Common myeloid progenitor, CD34-positive (primary cell): ENCODE results near the gene LYST.

ENCODE experiments used
- CTCF ChIA-PET: fragments of 350-600 bp; sonication (Branson Sonifier 250); formaldehyde crosslinking; loops from one replicate; lab custom pipeline; 2021; ENCODE audit warnings: antibody characterized with exemption; lab: Charles Lee
- POLR2A ChIA-PET: fragments of 350-600 bp; sonication (Branson Sonifier 250); formaldehyde crosslinking; loops from one replicate; lab custom pipeline; 2021; ENCODE audit warnings: antibody characterized with exemption; lab: Charles Lee
- DNase-seq, 3 donors: peaks; one replicate each; pipeline versions ENCODE4 v3.0.0 to v3.0.0-alpha.2; 2013
- H3K27ac ChIP-seq, 2 experiments: 1 replicate in 1 of 2; 2 replicates in 1 of 2; pipeline ENCODE4 v1.7.0; 2013; ENCODE audit warnings: inconsistent platforms in 2 of 2, low read length in 2 of 2, mild to moderate bottlenecking in 2 of 2, low read depth in 1 of 2, moderate library complexity in 1 of 2; ENCODE audit not compliant: severe bottlenecking in 2 of 2, insufficient read depth in 1 of 2, poor library complexity in 1 of 2
- H3K27me3 ChIP-seq, 5 experiments: replicated peaks in 2 of 5; 1 replicate in 3 of 5; 2 replicates in 2 of 5; pipeline versions ENCODE4 v1.6.1 to v1.7.0; 2013; ENCODE audit warnings: low read length in 4 of 5, mild to moderate bottlenecking in 2 of 5, moderate library complexity in 2 of 5, inconsistent platforms in 1 of 5; ENCODE audit not compliant: insufficient read depth in 5 of 5, control insufficient read depth in 4 of 5
- H3K36me3 ChIP-seq, 4 experiments: 1 replicate in 2 of 4; 2 replicates in 2 of 4; pipeline versions ENCODE4 v1.6.1 to v1.7.0; 2013; ENCODE audit warnings: low read length in 3 of 4, control low read depth in 1 of 4, mild to moderate bottlenecking in 1 of 4; ENCODE audit not compliant: control insufficient read depth in 4 of 4, insufficient read depth in 4 of 4
- H3K4me1 ChIP-seq, 4 experiments: 1 replicate in 3 of 4; 2 replicates in 1 of 4; pipeline versions ENCODE4 v1.6.1 to v1.7.1; 2013; ENCODE audit warnings: low read length in 3 of 4, mild to moderate bottlenecking in 3 of 4, control low read depth in 1 of 4, inconsistent platforms in 1 of 4, moderate library complexity in 1 of 4; ENCODE audit not compliant: control insufficient read depth in 4 of 4, insufficient read depth in 4 of 4; ENCODE audit errors: control extremely low read depth in 1 of 4
- H3K4me3 ChIP-seq, 7 experiments: 1 replicate in 4 of 7; 2 replicates in 3 of 7; pipeline versions ENCODE4 v1.5.1 to v1.7.0; 2013; ENCODE audit warnings: mild to moderate bottlenecking in 7 of 7, low read length in 6 of 7, moderate library complexity in 6 of 7, inconsistent platforms in 2 of 7, low read depth in 2 of 7, control low read depth in 1 of 7; ENCODE audit not compliant: insufficient read depth in 4 of 7, control insufficient read depth in 1 of 7; ENCODE audit errors: extremely low read depth in 1 of 7
- H3K9me3 ChIP-seq, 5 experiments: 1 replicate in 4 of 5; 2 replicates in 1 of 5; pipeline versions ENCODE4 v1.6.1 to v1.7.1; 2013; ENCODE audit warnings: low read length in 4 of 5, mild to moderate bottlenecking in 2 of 5, inconsistent platforms in 1 of 5, low read depth in 1 of 5, moderate library complexity in 1 of 5; ENCODE audit not compliant: control insufficient read depth in 4 of 5, insufficient read depth in 2 of 5; ENCODE audit errors: control extremely low read depth in 1 of 5
- WGBS: methylation state at CpG from one replicate; pipeline ENCODE4 v1.1.5; 2013; ENCODE audit not compliant: insufficient coverage; 5-methylcytosine and 5-hydroxymethylcytosine counted together

LYST gene

GRCh38 chr1:235902677-235903542 is 36.2 kb upstream of the LYST start:
- H3K27ac ChIP-seq, result no peak overlapping the region
- no peak for DNase-seq
- ChIA-PET POLR2A (interaction anchor here (0.6 kb wide), 1 partner anchor 28 kb away, joined by 3 read pairs; no protein-coding TSS in a partner anchor), CTCF (interaction anchor here (1.3 to 2.6 kb wide), 2 partner anchors 15 to 36 kb away, joined by 4 to 6 read pairs; no protein-coding TSS in a partner anchor)
- H3K36me3 ChIP-seq, result no peaks in the 10 kb centered on the region
- H3K9me3 ChIP-seq, result no peaks in the 10 kb centered on the region
- H3K27me3 ChIP-seq, result no peaks in the 10 kb centered on the region
- H3K4me1 ChIP-seq, result peaks cover 3 to 32% (median 15%) of the 10 kb centered on the region in 4 experiments
- no peak overlapping the region for H3K4me3 ChIP-seq
- 87% methylated on average over 7 of the region's 7 CpGs for WGBS

DNA sequence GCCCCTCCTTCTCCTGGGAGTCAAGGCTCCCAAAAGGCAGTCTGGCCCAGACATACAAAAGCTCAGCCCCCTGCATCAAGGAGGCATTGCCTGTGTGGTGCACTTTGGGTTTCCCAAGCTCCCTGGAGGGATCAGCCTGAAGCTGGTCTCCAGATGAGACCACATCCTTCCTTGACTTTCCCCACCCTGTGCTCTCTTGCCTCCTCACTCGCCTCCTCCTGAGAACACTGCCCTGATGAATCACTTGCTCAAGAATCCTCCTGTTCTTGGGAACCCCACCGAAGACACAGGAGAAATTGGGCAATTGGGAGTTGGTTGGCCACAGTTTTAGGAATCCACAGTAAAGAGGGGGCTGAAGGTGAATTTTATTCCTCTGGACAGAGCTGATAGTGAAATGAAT is 34.8 kb upstream of the LYST start:
- CTCF ChIA-PET, result interaction anchor here (0.6 to 2.6 kb wide), 4 partner anchors 16 to 70 kb away, joined by 3 to 6 read pairs (median 4); no protein-coding TSS in a partner anchor
- peak in 2 of 3 donors; percentile 26 to 36 for DNase-seq
- POLR2A ChIA-PET, result no interaction called here

DNA sequence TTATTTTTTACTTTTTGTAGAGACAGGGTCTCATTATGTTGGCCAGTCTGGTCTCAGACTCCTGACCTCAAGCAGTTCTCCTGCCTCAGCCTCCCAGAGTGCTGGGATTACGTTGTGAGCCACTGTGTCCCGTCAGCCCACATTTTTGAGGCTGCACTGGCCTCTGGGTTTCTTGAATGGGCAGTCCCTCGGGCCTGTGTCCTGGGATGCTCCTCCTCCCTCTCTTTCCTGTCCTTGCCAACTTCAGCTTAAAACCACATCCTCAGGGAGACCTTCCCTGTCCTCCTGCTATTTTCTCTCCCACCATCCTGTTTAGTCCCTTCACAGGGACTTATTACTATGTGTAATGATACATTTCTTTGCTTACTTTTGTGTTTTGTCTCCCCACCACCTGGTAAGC is 31.4 kb upstream of the LYST start:
- ChIA-PET POLR2A (no interaction called here), CTCF (interaction anchor here (0.6 kb wide), 1 partner anchor 21 kb away, joined by 3 read pairs; no protein-coding TSS in a partner anchor)
- Histone ChIP-seq H3K36me3 (no peaks in the 10 kb centered on the region), H3K4me1 (peaks cover 9 to 35% (median 17%) of the 10 kb centered on the region in 4 experiments), H3K27ac (no peak overlapping the region), H3K4me3 (no peak overlapping the region), H3K27me3 (no peaks in the 10 kb centered on the region), H3K9me3 (no peaks in the 10 kb centered on the region)
- 94% methylated on average over 3 of the region's 3 CpGs for WGBS
- no peak for DNase-seq

More for the DNA sequence above, 34.8 kb upstream of the LYST start:
- Histone ChIP-seq H3K27ac (no peak overlapping the region), H3K27me3 (no peaks in the 10 kb centered on the region), H3K9me3 (no peaks in the 10 kb centered on the region), H3K4me1 (peaks cover 3 to 29% (median 15%) of the 10 kb centered on the region in 4 experiments), H3K4me3 (no peak overlapping the region), H3K36me3 (no peaks in the 10 kb centered on the region)
- WGBS, result 31% methylated on average over 2 of the region's 2 CpGs

DNA sequence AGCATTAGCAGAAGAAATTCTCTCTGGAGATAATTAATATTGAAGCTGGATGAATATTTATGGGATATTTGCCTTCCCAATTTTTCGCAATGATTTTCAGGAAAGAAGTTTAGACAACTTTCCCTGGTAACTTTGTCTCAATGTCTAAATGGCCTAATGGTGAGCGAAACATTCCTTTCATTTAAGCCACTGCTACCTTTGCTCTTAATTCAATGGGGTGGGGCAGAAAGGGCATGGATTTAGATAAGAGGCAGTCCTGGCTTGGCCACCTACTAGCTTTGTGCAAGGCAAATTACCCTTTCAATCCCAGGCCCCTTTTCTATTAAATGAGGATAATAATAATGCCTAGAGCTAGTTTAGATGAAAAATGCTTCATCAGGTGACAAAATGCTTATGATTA is 27.1 kb upstream of the LYST start:
- H3K27me3 ChIP-seq, result no peaks in the 10 kb centered on the region
- no peaks in the 10 kb centered on the region for H3K36me3 ChIP-seq
- no peak overlapping the region for H3K4me3 ChIP-seq
- no peak overlapping the region for H3K27ac ChIP-seq
- ChIA-PET POLR2A (no interaction called here), CTCF (interaction anchor here (0.8 to 1.8 kb wide), 3 partner anchors 11 to 78 kb away, joined by 3 to 6 read pairs (median 3); no protein-coding TSS in a partner anchor)
- WGBS, result 100% methylated on average over 1 of the region's 2 CpGs
- no peak for DNase-seq
- no peaks in the 10 kb centered on the region for H3K9me3 ChIP-seq
- peaks cover 6 to 22% (median 9%) of the 10 kb centered on the region in 4 experiments for H3K4me1 ChIP-seq

- peak; percentile 70 to 94 (median 92) for DNase-seq
- ChIA-PET CTCF (interaction anchor here (1.1 to 1.8 kb wide), 3 partner anchors 10 to 79 kb away, joined by 3 to 6 read pairs (median 3); no protein-coding TSS in a partner anchor), POLR2A (no interaction called here)
- H3K9me3 ChIP-seq, result no peaks in the 10 kb centered on the region
- 90% methylated on average over 1 of the region's 5 CpGs for WGBS
- no peaks in the 10 kb centered on the region for H3K27me3 ChIP-seq
- peak overlapping the region in 2 of 7 experiments; percentile 11 to 17 for H3K4me3 ChIP-seq
- H3K36me3 ChIP-seq, result no peaks in the 10 kb centered on the region
- H3K4me1 ChIP-seq, result peaks cover 6 to 22% (median 9%) of the 10 kb centered on the region in 4 experiments
- peak overlapping the region in 1 of 2 experiments; percentile 32 for H3K27ac ChIP-seq
These were observed 26.2 kb upstream of the LYST start for GRCh38 chr1:235892734-235893413.

GRCh38 chr1:235892202-235892601 is 25.5 kb upstream of the LYST start:
- no peaks in the 10 kb centered on the region for H3K27me3 ChIP-seq
- ChIA-PET POLR2A (no interaction called here), CTCF (interaction anchor here (0.6 to 1.1 kb wide), 2 partner anchors 42 to 80 kb away, joined by 3 read pairs; no protein-coding TSS in a partner anchor)
- no peak overlapping the region for H3K4me3 ChIP-seq
- no peak overlapping the region for H3K27ac ChIP-seq
- peaks cover 6 to 22% (median 9%) of the 10 kb centered on the region in 4 experiments for H3K4me1 ChIP-seq
- no peaks in the 10 kb centered on the region for H3K9me3 ChIP-seq
- H3K36me3 ChIP-seq, result no peaks in the 10 kb centered on the region
- no peak for DNase-seq
- WGBS, result 100% methylated on average over 6 of the region's 6 CpGs
